Endothelial cell of umbilical vein (primary cell): ENCODE results near the gene CCDC47. TPM values are rescaled to one million over a fixed set of nuclear protein-coding genes. Genes with fewer than 3 reads are reported as not detected.

Source experiments
- BruUV-seq: library from RNA; stranded (reverse); fragments of 400-500 nt; replicated peaks from 2 replicates; lab custom pipeline; 2021; lab: Mats Ljungman, UMichigan
- CTCF ChIA-PET: fragments of 300-600, 350-600 bp; sonication (Branson Sonifier 250); formaldehyde crosslinking; loops from one replicate; lab custom pipeline; 2021; ENCODE audit warnings: antibody characterized with exemption, inconsistent platforms; lab: Charles Lee
- POLR2A ChIA-PET: fragments of 300-600, 350-600 bp; sonication (Branson Sonifier 250); formaldehyde crosslinking; loops from one replicate; lab custom pipeline; 2021; ENCODE audit warnings: antibody characterized with exemption, inconsistent platforms; lab: Charles Lee
- DNase-seq: peaks from one replicate; pipeline ENCODE4 v3.0.0-alpha.2; 2011; ENCODE audit warnings: low read depth, low spot score
- FAIRE-seq: peaks from 2 replicates; lab custom pipeline; 2011; peaks lifted over from hg19 to GRCh38; lab: Jason Lieb, UNC
- H2AFZ ChIP-seq: 2 replicates; pipeline ENCODE4 v1.6.0; 2012; ENCODE audit warnings: low read depth, low read length, control low read depth, inconsistent platforms
- H3K27ac ChIP-seq: 2 replicates; pipeline ENCODE4 v1.5.1; 2011; ENCODE audit warnings: low read depth, mild to moderate bottlenecking, control low read depth, low read length, moderate library complexity; ENCODE audit not compliant: insufficient read depth
- H3K27me3 ChIP-seq, 2 experiments: 2 replicates each; pipeline versions ENCODE4 v1.6.0 to v1.6.1; 2011; ENCODE audit warnings: low read length in 2 of 2, mixed read lengths in 1 of 2; ENCODE audit not compliant: control insufficient read depth in 2 of 2, insufficient read depth in 2 of 2
- H3K36me3 ChIP-seq, 2 experiments: 2 replicates in 1 of 2; 3 replicates in 1 of 2; pipeline ENCODE4 v1.5.1; 2011; ENCODE audit warnings: low read length in 2 of 2, mild to moderate bottlenecking in 1 of 2, moderate library complexity in 1 of 2; ENCODE audit not compliant: control insufficient read depth in 2 of 2, insufficient read depth in 2 of 2; ENCODE audit errors: extremely low read depth in 1 of 2
- H3K4me1 ChIP-seq: 3 replicates; pipeline ENCODE4 v1.5.1; 2011; ENCODE audit warnings: mild to moderate bottlenecking, low read length; ENCODE audit not compliant: control insufficient read depth, insufficient read depth; ENCODE audit errors: extremely low read depth
- H3K4me2 ChIP-seq: 2 replicates; pipeline ENCODE4 v1.6.1; 2011; ENCODE audit warnings: low read length, control low read depth, mixed read lengths; ENCODE audit not compliant: insufficient read depth
- H3K4me3 ChIP-seq, 3 experiments: fragments of 200-600 bp in 1 of 3; sonication (generic), shearing (Covaris generic) in 1 of 3; replicated peaks in 1 of 3; 2 replicates each; pipeline ENCODE4 v1.5.1; 2011 to 2016; ENCODE audit warnings: control low read depth in 3 of 3, low read length in 3 of 3, mild to moderate bottlenecking in 2 of 3, inconsistent platforms in 1 of 3, low read depth in 1 of 3, moderate library complexity in 1 of 3; ENCODE audit not compliant: insufficient read depth in 1 of 3
- H3K79me2 ChIP-seq: 2 replicates; pipeline ENCODE4 v1.6.0; 2012; ENCODE audit warnings: low read length, inconsistent platforms; ENCODE audit not compliant: control insufficient read depth, insufficient read depth
- H3K9ac ChIP-seq: replicated peaks from 2 replicates; pipeline ENCODE3; 2011; ENCODE audit warnings: low read length, control low read depth; ENCODE audit not compliant: insufficient read depth; ENCODE audit errors: extremely low read depth
- H3K9me1 ChIP-seq: replicated peaks from 3 replicates; pipeline ENCODE4 v1.6.0; 2011; ENCODE audit warnings: mild to moderate bottlenecking, low read length; ENCODE audit not compliant: control insufficient read depth, insufficient read depth; ENCODE audit errors: extremely low read depth
- H3K9me3 ChIP-seq: replicated peaks from 2 replicates; pipeline ENCODE4 v1.5.1; 2012; ENCODE audit warnings: low read length, inconsistent platforms; ENCODE audit not compliant: control insufficient read depth, insufficient read depth
- H4K20me1 ChIP-seq: replicated peaks from 2 replicates; pipeline ENCODE3; 2011; ENCODE audit warnings: mild to moderate bottlenecking, low read length; ENCODE audit not compliant: control insufficient read depth, insufficient read depth; ENCODE audit errors: extremely low read depth
- POLR2A ChIP-seq: IDR thresholded peaks from 2 replicates; pipeline ENCODE4 v1.6.1; 2012; ENCODE audit warnings: low read depth, mild to moderate bottlenecking, control low read depth, low read length
- POLR2AphosphoS5 ChIP-seq: IDR thresholded peaks from 2 replicates; pipeline ENCODE4 v1.6.1; 2012; ENCODE audit warnings: low read depth, mild to moderate bottlenecking, control low read depth, low read length, moderate library complexity; ENCODE audit not compliant: insufficient read depth
- dilution Hi-C: fragments of 300-500 bp; cut with MboI; formaldehyde crosslinking; loops from one replicate; pipeline ENCODE4 v1.15.0; 2019; ENCODE audit warnings: low sequenced_read_pairs; ENCODE audit not compliant: extremely low pct_ligation_motif_present
- intact Hi-C: fragments of 100-400 bp; cut with micrococcal nuclease; formaldehyde crosslinking; loops from one replicate; pipeline ENCODE4 v1.10.0; 2022
- polyA plus RNA-seq, 4 experiments: library from polyadenylated mRNA; depleted of rRNA in 3 of 4; stranded (reverse) in 3 of 4; unstranded in 1 of 4; fragments of >200 nt; gene quantifications; 2 replicates each; pipeline versions ENCODE4 v1.2.1 to v1.2.3, GENCODE V29; 2011 to 2012; ENCODE audit warnings: missing spikeins in 1 of 4
- total RNA-seq: library from RNA; stranded (reverse); gene quantifications from 2 replicates; pipeline ENCODE4 v1.2.3, GENCODE V29; 2021
- TF ChIP-seq, protein P1 (sequence below), 2 donors: IDR thresholded peaks; 1 replicate in 1 of 2; 2 replicates in 1 of 2; pipeline ENCODE4 v1.5.1; 2011; ENCODE audit warnings: low read length in 2 of 2, mild to moderate bottlenecking in 2 of 2, moderate library complexity in 2 of 2, control low read depth in 1 of 2, inconsistent platforms in 1 of 2, low read depth in 1 of 2; ENCODE audit not compliant: insufficient read depth in 1 of 2; ENCODE audit errors: extremely low read depth in 1 of 2

Gene CCDC47
- total and polyA plus RNA-seq, 2 donors (not counting 3 experiments of a cell fraction or from before 2014, with no cell fraction given) = 21.7 to 76.5 TPM

DNA sequence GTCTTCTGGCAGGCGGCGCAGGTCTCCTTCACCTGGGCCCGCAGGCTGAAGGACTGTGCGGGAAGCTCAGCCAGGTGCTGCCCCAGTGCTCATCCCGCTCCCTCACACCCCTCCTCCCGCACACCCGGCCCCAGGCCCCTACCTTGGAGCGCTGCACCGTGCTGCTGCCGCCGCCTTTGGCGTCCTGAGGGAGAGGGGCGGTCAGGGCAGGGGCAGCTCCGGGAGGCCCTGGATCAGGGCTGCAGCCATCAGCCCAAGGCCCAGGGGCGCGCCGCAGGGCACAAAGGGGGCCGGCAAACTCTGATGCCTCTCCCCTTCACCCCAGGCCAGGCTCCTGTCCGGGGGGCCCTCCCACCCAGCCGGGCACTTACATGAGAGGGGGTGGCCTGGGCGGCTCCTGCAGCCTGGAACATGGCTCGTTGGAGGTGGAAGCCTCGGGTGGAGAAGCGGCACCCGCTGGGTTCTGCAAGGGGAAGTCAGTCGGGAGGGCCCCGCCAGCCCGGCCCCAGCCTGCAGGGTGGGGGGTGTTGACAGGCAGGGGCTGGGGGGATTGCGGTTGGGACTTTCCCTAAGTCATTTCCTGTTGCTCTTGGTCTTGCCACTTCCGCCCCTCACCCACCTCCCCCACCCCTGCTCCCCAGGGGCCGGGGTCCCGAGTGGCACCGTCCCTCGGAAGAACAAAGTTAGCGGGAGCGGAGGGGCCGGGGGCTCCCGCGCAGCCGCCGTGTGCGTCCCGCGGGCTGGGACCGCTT, 74.3 kb downstream of the CCDC47 start:
- H3K27me3 ChIP-seq = no peaks in the 10 kb centered on the region
- TF ChIP-seq POLR2AphosphoS5 (peak; percentile 34), POLR2A (peak; percentile 25)
- TF ChIP-seq, protein P1, sequence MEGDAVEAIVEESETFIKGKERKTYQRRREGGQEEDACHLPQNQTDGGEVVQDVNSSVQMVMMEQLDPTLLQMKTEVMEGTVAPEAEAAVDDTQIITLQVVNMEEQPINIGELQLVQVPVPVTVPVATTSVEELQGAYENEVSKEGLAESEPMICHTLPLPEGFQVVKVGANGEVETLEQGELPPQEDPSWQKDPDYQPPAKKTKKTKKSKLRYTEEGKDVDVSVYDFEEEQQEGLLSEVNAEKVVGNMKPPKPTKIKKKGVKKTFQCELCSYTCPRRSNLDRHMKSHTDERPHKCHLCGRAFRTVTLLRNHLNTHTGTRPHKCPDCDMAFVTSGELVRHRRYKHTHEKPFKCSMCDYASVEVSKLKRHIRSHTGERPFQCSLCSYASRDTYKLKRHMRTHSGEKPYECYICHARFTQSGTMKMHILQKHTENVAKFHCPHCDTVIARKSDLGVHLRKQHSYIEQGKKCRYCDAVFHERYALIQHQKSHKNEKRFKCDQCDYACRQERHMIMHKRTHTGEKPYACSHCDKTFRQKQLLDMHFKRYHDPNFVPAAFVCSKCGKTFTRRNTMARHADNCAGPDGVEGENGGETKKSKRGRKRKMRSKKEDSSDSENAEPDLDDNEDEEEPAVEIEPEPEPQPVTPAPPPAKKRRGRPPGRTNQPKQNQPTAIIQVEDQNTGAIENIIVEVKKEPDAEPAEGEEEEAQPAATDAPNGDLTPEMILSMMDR (IDR thresholded peaks at IDR 0.05; ENCODE audit: extremely low read depth in 1 of 2, insufficient read depth in 1 of 2, low read depth in 1 of 2, low read length in 2 of 2) = no peak
- H4K20me1 ChIP-seq = no peaks in the 10 kb centered on the region
- peak overlapping the region; percentile 48 for H3K27ac ChIP-seq
- no peaks in the 10 kb centered on the region for H3K9me3 ChIP-seq
- no peaks in the 10 kb centered on the region for H3K9me1 ChIP-seq
- H3K4me3 ChIP-seq = peak overlapping the region; percentile 15 to 61 (median 42)
- H2AFZ ChIP-seq = no peak overlapping the region
- peak; percentile 54 for FAIRE-seq
- peaks cover 20% of the 10 kb centered on the region for H3K4me1 ChIP-seq
- intact Hi-C loops (loop anchor here (1.0 to 2.0 kb wide), 3 partner anchors 23 to 136 kb away; no protein-coding TSS in a partner anchor), dilution Hi-C loops (no loop called here)
- H3K36me3 ChIP-seq = peaks cover 0 to 13% of the 10 kb centered on the region in 2 experiments
- DNase-seq = peak; percentile 56
- peak overlapping the region; percentile 48 for H3K4me2 ChIP-seq
- peak overlapping the region; percentile 41 for H3K9ac ChIP-seq
- BruUV-seq = no TSS peak
- ChIA-PET CTCF (interaction anchor here (0.9 to 6.6 kb wide), 7 partner anchors 11 to 274 kb away, joined by 3 to 36 read pairs (median 6); no protein-coding TSS in a partner anchor), POLR2A (interaction anchor here (1.0 kb wide), 1 partner anchor 127 kb away, joined by 4 read pairs; no protein-coding TSS in a partner anchor)
- H3K79me2 ChIP-seq = peaks cover 9% of the 10 kb centered on the region
